Measurements from ENCODE around the gene EXD3. TPM values are rescaled to one million over a fixed set of nuclear protein-coding genes. Genes with fewer than 3 reads are reported as not detected.

Gene EXD3
- total and polyA plus RNA-seq, 2 of the 13 experiments (the other 11 are each of a cell fraction or from before 2014, with no cell fraction given) = 2.7 to 4.8 TPM

GRCh38 chr9:137276473-137277328 is 146.3 kb downstream of the EXD3 start (continued):
- TF ChIP-seq ZNF687 (CRISPR knock-in tag; IDR thresholded peaks at IDR 0.05) (peak; percentile 5), ZNF710 (CRISPR knock-in tag; IDR thresholded peaks at IDR 0.05; ENCODE audit: borderline replicate concordance) (peak; percentile 37; the same call in 1 of the 2 replicates), SRSF1 (optimal IDR thresholded peaks at IDR 0.05; ENCODE audit: low read depth, low read length) (no peak), ZNF230 (CRISPR knock-in tag; IDR thresholded peaks at IDR 0.05) (0 out of 2 replicates have a peak, but pooled peaks have one; percentile 74), HNRNPLL (IDR thresholded peaks at IDR 0.05; ENCODE audit: low read depth, low read length, poor library complexity, severe bottlenecking) (peak; percentile 20), CEBPG (CRISPR knock-in tag; IDR thresholded peaks at IDR 0.05) (no peak), MAZ (IDR thresholded peaks at IDR 0.05; ENCODE audit: borderline replicate concordance, low read depth, low read length) (no peak; the same call in 1 of the 2 replicates), MAZ (CRISPR knock-in tag; IDR thresholded peaks at IDR 0.05; ENCODE audit: low read depth) (0 out of 2 replicates have a peak, but pooled peaks have one; percentile 41), MIXL1 (CRISPR knock-in tag; IDR thresholded peaks at IDR 0.05) (no peak), MTF1 (CRISPR knock-in tag; IDR thresholded peaks at IDR 0.05) (no peak), HIVEP1 (CRISPR knock-in tag; IDR thresholded peaks at IDR 0.05) (0 out of 2 replicates have a peak, but pooled peaks have one; percentile 24), GLI4 (CRISPR knock-in tag; IDR thresholded peaks at IDR 0.05; ENCODE audit: borderline replicate concordance) (0 out of 2 replicates have a peak, but pooled peaks have one; percentile 78), ZNF274 (CRISPR knock-in tag; IDR thresholded peaks at IDR 0.05) (0 out of 2 replicates have a peak, but pooled peaks have one; percentile 9), ZFX (CRISPR knock-in tag; IDR thresholded peaks at IDR 0.05; ENCODE audit: low read depth) (peak; percentile 34), ZBTB20 (CRISPR knock-in tag; IDR thresholded peaks at IDR 0.05; ENCODE audit: borderline replicate concordance, low read depth) (peak; percentile 10; the same call in 1 of the 2 replicates), ZKSCAN8 (CRISPR knock-in tag; IDR thresholded peaks at IDR 0.05; ENCODE audit: borderline replicate concordance) (0 out of 2 replicates have a peak, but pooled peaks have one; percentile 11), TCF12 (IDR thresholded peaks at IDR 0.05) (no peak), TCF12 (CRISPR knock-in tag; IDR thresholded peaks at IDR 0.05) (0 out of 2 replicates have a peak, but pooled peaks have one; percentile 36), ARHGAP35 (CRISPR knock-in tag; IDR thresholded peaks at IDR 0.05; ENCODE audit: borderline replicate concordance) (no peak), ATF6 (CRISPR knock-in tag; conservative IDR thresholded peaks at IDR 0.05) (no peak)
